K562 (cell line): ENCODE measurements around the gene AREL1. TPM values are rescaled to one million over a fixed set of nuclear protein-coding genes. Genes with fewer than 3 reads are reported as not detected.

Source experiments
- BACH1 ChIP-seq: fragments of 200-800 bp; sonication (Bioruptor generic); IDR thresholded peaks from 2 replicates; pipeline ENCODE4 v1.6.1; 2016; ENCODE audit warnings: missing genetic modification characterization, missing compliant biosample characterization
- C11orf30 ChIP-seq: fragments of 450-650 bp; IDR thresholded peaks from 2 replicates; pipeline ENCODE4 v1.6.1; 2016; ENCODE audit warnings: low read depth, mild to moderate bottlenecking
- CBFA2T3 ChIP-seq: fragments of 450-650 bp; IDR thresholded peaks from 2 replicates; pipeline ENCODE4 v1.6.1; 2017
- CCNT2 ChIP-seq: IDR thresholded peaks from 2 replicates; pipeline ENCODE4 v1.6.1; 2011; ENCODE audit warnings: borderline replicate concordance, low read depth, mild to moderate bottlenecking, moderate library complexity, mixed read lengths, low read length; ENCODE audit not compliant: insufficient read length; ENCODE audit errors: extremely low read depth
- CTBP1 ChIP-seq: fragments of 450-650 bp; IDR thresholded peaks from 2 replicates; pipeline ENCODE4 v1.6.1; 2016; ENCODE audit warnings: borderline replicate concordance
- FOXA3 ChIP-seq, 2 experiments: fragments of 450-650 bp in 1 of 2; sonication (generic) in 1 of 2; formaldehyde crosslinking; IDR thresholded peaks in 1 of 2; conservative IDR thresholded peaks in 1 of 2; 2 replicates each; pipeline versions ENCODE4 v1.4.0 to v1.8.0; 2020 to 2022; ENCODE audit warnings: mild to moderate bottlenecking in 2 of 2, missing genetic modification reagents in 1 of 2
- HMG20A ChIP-seq: fragments of 450-650 bp; formaldehyde crosslinking; conservative IDR thresholded peaks from 2 replicates; pipeline ENCODE4 v1.4.0; 2020; ENCODE audit warnings: mild to moderate bottlenecking, mixed read lengths
- MAFF ChIP-seq: IDR thresholded peaks from 2 replicates; pipeline ENCODE4 v1.6.1; 2012; ENCODE audit warnings: low read length, improper control_type of control experiment
- MAFG ChIP-seq: fragments of 450-650 bp; conservative IDR thresholded peaks from 2 replicates; pipeline ENCODE4 v1.6.1; 2016; ENCODE audit warnings: missing genetic modification characterization, missing compliant biosample characterization
- MAFK ChIP-seq: IDR thresholded peaks from 2 replicates; pipeline ENCODE4 v1.6.1; 2011; ENCODE audit warnings: low read length, improper control_type of control experiment
- PHB ChIP-seq: fragments of 250-450 bp; sonication (Bioruptor Pico); IDR thresholded peaks from 2 replicates; pipeline ENCODE4 v1.5.0; 2021
- POLR2AphosphoS5 ChIP-seq: IDR thresholded peaks from 2 replicates; pipeline ENCODE4 v1.6.1; 2011; ENCODE audit warnings: mild to moderate bottlenecking, low read depth, low read length, moderate library complexity; ENCODE audit not compliant: control insufficient read depth, insufficient read depth
- PURB ChIP-seq: sonication (generic); formaldehyde crosslinking; IDR thresholded peaks from 2 replicates; pipeline ENCODE4 v1.9.0; 2021; ENCODE audit warnings: low read depth, mild to moderate bottlenecking, missing genetic modification reagents
- REST ChIP-seq, 2 experiments: fragments of 450-650 bp; formaldehyde crosslinking in 1 of 2; IDR thresholded peaks; 2 replicates each; pipeline versions ENCODE4 v1.4.0 to v1.6.1; 2014 to 2020; ENCODE audit warnings: mild to moderate bottlenecking in 2 of 2, borderline replicate concordance in 1 of 2, low read depth in 1 of 2
- SMARCA4 ChIP-seq: fragments of 450-650 bp; IDR thresholded peaks from 2 replicates; pipeline ENCODE4 v1.6.1; 2016
- SNIP1 ChIP-seq: fragments of 450-650 bp; IDR thresholded peaks from 2 replicates; pipeline ENCODE4 v1.7.1; 2017; ENCODE audit warnings: low read depth, mild to moderate bottlenecking
- TRIM25 ChIP-seq: fragments of 450-650 bp; IDR thresholded peaks from 2 replicates; pipeline ENCODE4 v1.7.0; 2016; ENCODE audit warnings: borderline replicate concordance
- ZFX ChIP-seq: sonication (generic); formaldehyde crosslinking; IDR thresholded peaks from 2 replicates; pipeline ENCODE4 v1.8.0; 2022; ENCODE audit warnings: mild to moderate bottlenecking, missing genetic modification reagents, moderate library complexity
- polyA plus RNA-seq, 8 experiments: library from polyadenylated mRNA; depleted of rRNA in 4 of 8; stranded (reverse) in 5 of 8; unstranded in 3 of 8; fragments of >200 nt; fragmentation: Nextera tagmentation in 2 of 8; fragmentation: Illumina TruSeq in 1 of 8; extraction: Ambion mirVana in 2 of 8; extraction: Trizol in 1 of 8; gene quantifications; 2 replicates each; pipeline versions ENCODE4 v1.2.1 to v1.2.3, GENCODE V29; 2011 to 2014; ENCODE audit warnings: inconsistent platforms in 1 of 8, missing spikeins in 1 of 8
- total RNA-seq, 7 experiments: library from RNA; depleted of rRNA in 6 of 7; stranded (reverse); fragments of >200 nt in 6 of 7; fragmentation: Illumina TruSeq in 2 of 7; extraction: Trizol in 2 of 7; gene quantifications; 2 replicates each; pipeline versions ENCODE4 v1.2.1 to v1.2.3, GENCODE V29; 2011 to 2021; ENCODE audit warnings: low replicate concordance in 1 of 7

AREL1 gene
- total and polyA plus RNA-seq, 9 of the 15 experiments (the other 6 are each of a cell fraction or from before 2014, with no cell fraction given), result 6.0 to 24.8 (median 16.6) TPM

- TF ChIP-seq CTBP1 (no peak), FOXA3 (CRISPR knock-in tag; conservative IDR thresholded peaks at IDR 0.05 in 1 of 2, IDR thresholded peaks at IDR 0.05 in 1 of 2) (no peak), BACH1 (tag) (peak; percentile 62; the same call in 1 of the 2 replicates), MAFF (peak; percentile 94), MAFK (peak; percentile 94), REST (IDR thresholded peaks at IDR 0.05; ENCODE audit: borderline replicate concordance) (no peak), REST (CRISPR knock-in tag; IDR thresholded peaks at IDR 0.05; ENCODE audit: low read depth) (no peak), CCNT2 (no peak), POLR2AphosphoS5 (no peak), PURB (CRISPR knock-in tag) (no peak), HMG20A (no peak), MAFG (tag) (peak; percentile 93), TRIM25 (no peak), ZFX (CRISPR knock-in tag) (no peak), C11orf30 (peak; percentile 91), SNIP1 (no peak), SMARCA4 (no peak), CBFA2T3 (no peak), PHB (no peak)
Observed at GRCh38 chr14:74682169-74682952, 30.5 kb downstream of the AREL1 start (continued).
